Cardiac muscle cell (in vitro differentiated cells and primary cell): ENCODE results near the gene ACAA1. TPM values are rescaled to one million over a fixed set of nuclear protein-coding genes. Genes with fewer than 3 reads are reported as not detected.
"Not testable (repeated sequence)": the region's sequence is repeated elsewhere in the genome, so short reads cannot be mapped to it uniquely, and the experiment has no call there.

ENCODE experiments used
- DNase-seq, 2 donors: peaks; one replicate each; pipeline versions ENCODE4 v3.0.0 to v3.0.0-alpha.2; 2010 to 2017; ENCODE audit warnings: low read depth in 1 of 2, low spot score in 1 of 2
- H3K27ac ChIP-seq: fragments of 200-600 bp; sonication (generic); 2 replicates; pipeline ENCODE4 v1.5.1; 2016
- H3K27me3 ChIP-seq: fragments of 200-600 bp; sonication (generic); 2 replicates; pipeline ENCODE4 v1.6.0; 2016; ENCODE audit warnings: control low read depth
- H3K36me3 ChIP-seq: fragments of 200-600 bp; sonication (generic); 2 replicates; pipeline ENCODE4 v1.5.1; 2016; ENCODE audit warnings: control low read depth
- H3K4me1 ChIP-seq: fragments of 200-600 bp; sonication (generic); 2 replicates; pipeline ENCODE4 v1.8.1; 2017; ENCODE audit warnings: low read depth, mild to moderate bottlenecking, mixed run types
- H3K4me3 ChIP-seq: fragments of 200-600 bp; sonication (generic); 2 replicates; pipeline ENCODE4 v1.5.1; 2016; ENCODE audit warnings: mild to moderate bottlenecking
- H3K9me3 ChIP-seq: fragments of 200-600 bp; sonication (generic); 2 replicates; pipeline ENCODE4 v1.5.1; 2017; ENCODE audit warnings: low read depth, mild to moderate bottlenecking, control low read depth
- CTCF ChIP-seq: IDR thresholded peaks from 2 replicates; pipeline ENCODE4 v1.5.1; 2012; ENCODE audit warnings: low read depth, mild to moderate bottlenecking, low read length
- polyA plus RNA-seq: library from polyadenylated mRNA; unstranded; fragments of >200 nt; fragmentation: Nextera tagmentation; extraction: Ambion mirVana; gene quantifications from 2 replicates; pipeline ENCODE4 v1.2.1, GENCODE V29; 2016
- total RNA-seq: library from RNA; depleted of rRNA; stranded (reverse); fragments of >200 nt; gene quantifications from 2 replicates; pipeline ENCODE4 v1.2.3, GENCODE V29; 2016

ACAA1 gene
- total and polyA plus RNA-seq, 2 experiments from 2014 or later, result 62.8 to 104 TPM

- peaks cover 8% of the 10 kb centered on the region for H3K4me1 ChIP-seq
- H3K9me3 ChIP-seq, result no peaks in the 10 kb centered on the region
- no peak for DNase-seq
- no peak overlapping the region for H3K4me3 ChIP-seq
- no peak overlapping the region for H3K27ac ChIP-seq
- H3K27me3 ChIP-seq, result peaks cover 5% of the 10 kb centered on the region
- no peaks in the 10 kb centered on the region for H3K36me3 ChIP-seq
- no peak for TF ChIP-seq CTCF
Measured at GRCh38 chr3:38095669-38096483, 41.1 kb downstream of the ACAA1 start.

DNA sequence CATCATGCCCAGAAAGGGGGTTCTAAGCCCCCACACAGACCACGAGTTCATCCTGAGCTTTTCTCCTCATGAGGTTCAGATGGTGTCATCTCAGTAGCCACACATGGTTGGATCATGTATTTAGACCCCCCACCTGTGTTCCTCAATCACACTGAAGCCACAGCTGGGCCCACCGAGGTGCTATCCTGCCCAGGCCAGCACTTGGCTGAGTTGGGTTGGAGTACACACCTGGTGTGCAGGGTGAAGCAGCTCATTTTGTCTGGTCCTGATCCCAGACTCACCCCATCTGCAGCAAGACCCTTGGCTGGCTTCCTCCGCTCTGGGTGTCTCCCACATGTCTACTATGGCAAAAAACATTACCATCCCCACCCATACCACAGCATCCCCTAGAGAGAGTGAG is 41.9 kb downstream of the ACAA1 start:
- no peak for DNase-seq
- Histone ChIP-seq H3K4me1 (peaks cover 8% of the 10 kb centered on the region), H3K4me3 (no peak overlapping the region), H3K36me3 (no peaks in the 10 kb centered on the region), H3K27me3 (peaks cover 5% of the 10 kb centered on the region), H3K9me3 (no peaks in the 10 kb centered on the region), H3K27ac (no peak overlapping the region)
- no peak for TF ChIP-seq CTCF

DNA sequence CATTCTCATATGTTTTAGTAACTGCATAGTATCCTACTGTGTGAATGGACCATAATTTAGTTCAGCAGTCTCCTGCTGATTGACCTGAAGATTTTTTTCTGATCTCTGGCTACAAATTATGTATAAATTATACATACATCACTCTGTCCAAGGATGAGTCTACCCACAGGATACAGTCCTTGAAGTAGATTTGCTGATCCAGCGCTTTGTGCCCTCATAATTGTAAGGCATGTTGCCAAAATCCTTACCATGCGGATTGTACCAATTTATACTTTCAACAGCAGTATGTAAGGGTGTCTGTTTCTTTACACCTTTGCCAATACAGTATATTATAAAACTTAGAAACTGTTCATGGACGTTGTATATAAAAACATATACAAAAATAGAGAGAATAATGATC is 46.5 kb downstream of the ACAA1 start:
- H3K36me3 ChIP-seq, result no peaks in the 10 kb centered on the region
- no peaks in the 10 kb centered on the region for H3K4me1 ChIP-seq

DNA sequence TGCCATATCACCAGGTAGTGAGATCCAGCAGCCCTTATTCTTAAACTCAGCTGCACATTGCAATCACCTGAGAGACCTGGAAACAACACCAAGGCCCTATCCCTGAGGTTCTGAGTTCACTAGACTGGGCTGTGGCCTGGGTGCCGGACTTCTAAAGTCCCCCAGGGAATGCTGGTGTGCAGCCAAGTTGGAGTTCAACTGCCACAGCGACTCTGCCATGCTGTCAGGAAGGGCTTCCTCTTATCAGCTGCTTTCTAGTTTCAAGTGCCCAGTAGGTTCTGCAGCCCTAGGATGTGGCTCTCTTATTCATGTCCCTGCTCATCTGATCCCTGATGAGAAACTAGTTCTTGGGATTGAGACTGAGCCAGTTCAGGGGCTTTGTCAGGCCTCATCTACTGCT is 47.8 kb downstream of the ACAA1 start:
- H3K27me3 ChIP-seq, result peaks cover 5% of the 10 kb centered on the region
- H3K4me1 ChIP-seq, result no peaks in the 10 kb centered on the region
- H3K4me3 ChIP-seq, result no peak overlapping the region
- H3K27ac ChIP-seq, result no peak overlapping the region
- no peak for TF ChIP-seq CTCF
- no peaks in the 10 kb centered on the region for H3K36me3 ChIP-seq
- no peaks in the 10 kb centered on the region for H3K9me3 ChIP-seq
- DNase-seq, result peak in 1 of 2 donors; percentile 19

More for the DNA sequence above, 46.5 kb downstream of the ACAA1 start:
- Histone ChIP-seq H3K27ac (no peak overlapping the region), H3K27me3 (peaks cover 5% of the 10 kb centered on the region), H3K4me3 (no peak overlapping the region), H3K9me3 (no peaks in the 10 kb centered on the region)
- no peak for DNase-seq
- TF ChIP-seq CTCF, result no peak

DNA sequence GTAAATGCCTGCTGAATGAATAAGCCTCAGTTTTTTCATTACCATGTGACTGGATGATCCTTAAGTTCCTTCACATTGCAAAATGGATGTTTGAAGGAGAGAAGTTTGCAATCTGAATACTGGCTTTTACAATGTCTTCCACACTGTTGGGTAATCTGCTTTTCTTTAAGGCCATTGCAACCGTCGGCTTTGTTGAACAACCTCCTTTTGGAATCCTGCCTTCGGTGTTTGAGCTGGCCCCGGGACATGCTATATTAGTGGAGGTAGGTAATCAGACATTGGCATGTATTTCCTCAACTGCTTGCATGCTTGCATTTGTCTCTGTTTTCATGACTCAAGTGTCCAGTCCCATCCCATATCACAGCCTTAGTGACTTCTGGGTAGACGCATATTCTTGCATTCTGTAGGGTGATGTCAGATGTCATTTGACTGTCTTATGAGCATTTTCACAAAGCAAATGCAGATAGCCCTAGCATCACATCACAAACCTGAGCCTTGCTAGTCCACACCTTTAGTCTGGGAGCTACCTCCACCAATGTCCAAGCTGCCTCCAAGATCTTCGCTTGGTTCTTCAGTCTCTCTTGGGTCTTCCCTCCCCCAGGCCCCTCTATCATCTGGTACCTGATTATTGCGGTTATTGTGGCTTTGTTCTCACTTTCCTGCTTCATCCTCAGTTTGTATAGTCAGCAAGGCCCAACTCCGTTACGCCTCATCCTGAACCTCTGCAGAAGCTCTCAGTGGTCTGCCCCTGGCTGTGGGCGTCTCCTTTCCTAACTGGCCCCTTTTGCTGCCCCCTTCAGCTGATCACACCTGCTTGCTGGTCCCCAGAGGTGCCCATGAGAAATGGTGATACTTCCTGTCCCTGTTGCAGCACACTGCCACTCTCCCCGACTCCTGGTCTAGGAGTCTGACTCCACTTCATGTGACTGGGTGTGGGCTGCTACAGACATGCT is 48.5 kb downstream of the ACAA1 start:
- Histone ChIP-seq H3K27ac (no peak overlapping the region), H3K4me3 (no peak overlapping the region), H3K27me3 (peaks cover 5% of the 10 kb centered on the region), H3K36me3 (no peaks in the 10 kb centered on the region), H3K9me3 (no peaks in the 10 kb centered on the region), H3K4me1 (no peaks in the 10 kb centered on the region)
- no peak for DNase-seq
- no peak for TF ChIP-seq CTCF

DNA sequence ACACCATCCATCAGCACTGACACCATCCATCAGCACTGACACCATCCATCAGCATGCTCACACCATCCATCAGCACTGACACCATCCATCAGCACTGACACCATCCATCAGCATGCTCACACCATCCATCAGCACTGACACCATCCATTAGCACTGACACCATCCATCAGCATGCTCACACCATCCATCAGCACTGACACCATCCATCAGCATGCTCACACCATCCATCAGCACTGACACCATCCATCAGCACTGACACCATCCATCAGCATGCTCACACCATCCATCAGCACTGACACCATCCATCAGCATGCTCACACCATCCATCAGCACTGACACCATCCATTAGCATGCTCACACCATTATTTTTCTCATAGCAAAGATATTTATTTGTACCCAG is 49.6 kb downstream of the ACAA1 start:
- not testable (repeated sequence) for H3K9me3 ChIP-seq, H3K27ac ChIP-seq, DNase-seq, H3K4me1 ChIP-seq, H3K27me3 ChIP-seq, H3K4me3 ChIP-seq, H3K36me3 ChIP-seq
